ENCODE data around the gene PSAT1. TPM values are rescaled to one million over a fixed set of nuclear protein-coding genes. Genes with fewer than 3 reads are reported as not detected.
A peak's percentile ranks its signal among the peaks of the same experiment; 100 is the strongest.

PSAT1 gene
- total RNA-seq, 6 experiments from 2014 or later, result 56.5 to 102 (median 61.9) TPM

GRCh38 chr9:78311886-78312524 is 15.1 kb downstream of the PSAT1 start:
- no peak for DNase-seq
- peaks cover 1% of the 10 kb centered on the region; the same call in 1 of the 2 replicates for H3K27me3 Mint-ChIP-seq (ENCODE audit: insufficient read depth)
- H3K4me1 Mint-ChIP-seq (ENCODE audit: low read depth), result peaks cover 12% of the 10 kb centered on the region
- H3K9me3 Mint-ChIP-seq, result no peaks in the 10 kb centered on the region
- H3K4me3 Mint-ChIP-seq, result no peak overlapping the region
- peaks cover 12% of the 10 kb centered on the region for H3K36me3 Mint-ChIP-seq (ENCODE audit: low read depth)
- H3K27ac Mint-ChIP-seq, result no peak overlapping the region
- no peak for TF ChIP-seq CTCF (IDR thresholded peaks at IDR 0.05)

- Mint-ChIP-seq H3K27me3 (ENCODE audit: insufficient read depth) (peaks cover 1% of the 10 kb centered on the region; the same call in 1 of the 2 replicates), H3K36me3 (ENCODE audit: low read depth) (peaks cover 22% of the 10 kb centered on the region), H3K4me1 (ENCODE audit: low read depth) (peaks cover 12% of the 10 kb centered on the region), H3K9me3 (no peaks in the 10 kb centered on the region), H3K27ac (peak overlapping the region; percentile 19), H3K4me3 (no peak overlapping the region)
- TF ChIP-seq CTCF (IDR thresholded peaks at IDR 0.05), result no peak
- no peak for DNase-seq
Observed at GRCh38 chr9:78314550-78314949, 17.6 kb downstream of the PSAT1 start.

DNA sequence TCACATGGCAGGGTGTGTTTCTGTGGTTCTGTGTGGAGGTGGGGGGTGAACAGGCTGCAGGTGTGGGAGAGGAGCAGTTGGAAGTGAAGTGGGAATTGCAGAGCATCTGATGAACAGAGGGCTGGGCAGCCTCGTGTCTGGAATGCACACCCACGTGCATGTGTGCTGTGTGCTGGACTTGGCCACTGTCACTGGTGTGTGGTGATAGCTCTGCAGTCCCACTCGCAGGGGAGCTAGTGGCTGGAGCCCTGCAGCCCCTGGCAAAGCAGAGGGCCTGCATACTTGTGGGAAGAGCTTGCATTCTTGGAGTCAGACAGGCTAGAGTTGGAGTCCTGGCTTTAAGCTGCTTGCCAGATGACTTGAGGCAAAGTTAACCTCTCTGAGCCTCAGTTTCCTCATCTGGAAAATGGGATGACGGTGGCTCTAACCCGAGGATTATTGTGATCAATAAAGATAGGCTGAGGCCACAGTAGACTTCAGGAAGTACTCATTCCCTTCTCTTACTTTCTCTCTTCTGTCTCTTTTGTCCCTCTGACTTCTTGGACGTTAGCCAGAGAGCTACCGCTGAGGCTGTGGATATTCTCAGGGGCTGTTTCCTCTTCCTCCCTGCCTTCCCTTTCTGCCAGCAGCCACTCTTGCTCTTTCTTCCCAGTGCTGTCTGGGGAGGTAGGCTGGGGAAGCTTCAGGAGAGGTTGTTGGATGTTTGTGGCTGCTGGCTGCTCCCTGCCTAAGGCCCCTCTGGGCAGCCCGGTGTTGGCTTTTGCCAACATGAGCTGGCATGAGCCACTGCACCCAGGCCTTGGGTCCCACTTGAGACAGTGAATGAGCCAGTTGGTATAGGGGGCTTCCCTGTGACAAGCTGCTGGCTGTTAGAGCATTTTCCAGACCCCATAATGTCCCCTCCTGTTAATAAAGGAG is 18.3 kb downstream of the PSAT1 start:
- H3K36me3 Mint-ChIP-seq (ENCODE audit: low read depth), result peaks cover 29% of the 10 kb centered on the region
- peaks cover 1% of the 10 kb centered on the region; the same call in 1 of the 2 replicates for H3K27me3 Mint-ChIP-seq (ENCODE audit: insufficient read depth)
- peaks cover 12% of the 10 kb centered on the region for H3K4me1 Mint-ChIP-seq (ENCODE audit: low read depth)
- H3K4me3 Mint-ChIP-seq, result no peak overlapping the region
- DNase-seq, result peak; percentile 47
- peak overlapping the region; percentile 19 for H3K27ac Mint-ChIP-seq
- TF ChIP-seq CTCF (IDR thresholded peaks at IDR 0.05), result no peak
- H3K9me3 Mint-ChIP-seq, result no peaks in the 10 kb centered on the region

- H3K36me3 Mint-ChIP-seq (ENCODE audit: low read depth), result peaks cover 35% of the 10 kb centered on the region
- TF ChIP-seq CTCF (IDR thresholded peaks at IDR 0.05), result no peak
- DNase-seq, result no peak
- H3K27me3 Mint-ChIP-seq (ENCODE audit: insufficient read depth), result peaks cover 1% of the 10 kb centered on the region; the same call in 1 of the 2 replicates
- no peaks in the 10 kb centered on the region for H3K9me3 Mint-ChIP-seq
- no peak overlapping the region for H3K27ac Mint-ChIP-seq
- H3K4me3 Mint-ChIP-seq, result no peak overlapping the region
- H3K4me1 Mint-ChIP-seq (ENCODE audit: low read depth), result peaks cover 12% of the 10 kb centered on the region
Observed at GRCh38 chr9:78316166-78316892, 19.4 kb downstream of the PSAT1 start.

DNA sequence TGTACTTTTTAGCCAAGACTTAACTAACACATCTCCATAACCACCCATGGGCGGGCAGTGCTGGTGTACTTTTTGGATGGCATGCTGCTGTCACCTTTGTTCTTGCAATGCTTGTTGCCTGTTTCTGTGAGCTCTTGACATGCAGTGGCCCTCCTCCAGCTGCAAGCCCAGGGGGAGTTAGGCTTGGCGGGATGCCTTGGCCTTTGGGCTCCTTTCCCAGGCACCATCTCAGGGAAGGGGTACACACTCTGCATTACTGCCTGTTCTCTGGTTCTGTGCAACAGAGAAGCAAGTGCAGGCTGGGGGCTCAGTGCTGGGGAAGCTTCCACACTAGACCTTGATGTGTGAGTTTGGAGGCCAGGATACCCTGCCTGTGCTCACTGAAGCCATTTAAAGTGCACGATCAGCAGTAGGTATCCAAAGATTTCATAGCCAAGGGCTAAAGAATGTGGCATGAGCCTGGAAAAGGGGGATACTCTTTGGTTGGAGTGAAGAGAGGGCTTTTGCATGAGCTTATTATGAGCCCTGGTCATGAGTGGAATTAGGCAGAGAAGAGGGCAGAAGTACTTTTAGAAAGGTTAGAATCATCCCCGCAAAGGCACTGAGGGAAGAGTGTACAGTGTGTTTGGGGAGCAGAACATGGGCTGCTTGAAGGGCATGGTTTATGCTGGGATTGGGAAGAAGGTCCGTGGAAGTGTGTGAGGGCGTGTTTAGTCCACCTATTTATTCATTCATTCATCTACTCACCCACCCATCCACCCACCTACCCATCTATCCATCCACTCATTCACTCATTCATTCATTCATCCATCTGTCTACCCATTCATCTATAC is 22.5 kb downstream of the PSAT1 start:
- Mint-ChIP-seq H3K36me3 (ENCODE audit: low read depth) (peaks cover 35% of the 10 kb centered on the region), H3K9me3 (no peaks in the 10 kb centered on the region), H3K4me1 (ENCODE audit: low read depth) (peaks cover 12% of the 10 kb centered on the region), H3K27ac (no peak overlapping the region), H3K27me3 (ENCODE audit: insufficient read depth) (peaks cover 1% of the 10 kb centered on the region; the same call in 1 of the 2 replicates), H3K4me3 (no peak overlapping the region)
- DNase-seq, result no peak
- no peak for TF ChIP-seq CTCF (IDR thresholded peaks at IDR 0.05)

All from HFFc6 (cell line).